Medulla oblongata (tissue), 1 donor: ENCODE data around the gene RAB31.
A peak's percentile ranks its signal among the peaks of the same experiment; 100 is the strongest.

ENCODE experiments used
- DNase-seq: peaks from one replicate; pipeline ENCODE4 v3.0.0-alpha.2; 2015; ENCODE audit errors: extremely low spot score

The RAB31 gene

GRCh38 chr18:9817286-9817685 lies 109.2 kb downstream of the RAB31 start:
- DNase-seq, result no peak

GRCh38 chr18:9817725-9818422 lies 109.8 kb downstream of the RAB31 start:
- no peak for DNase-seq

GRCh38 chr18:9818423-9818734 lies 110.3 kb downstream of the RAB31 start:
- DNase-seq, result no peak

- no peak for DNase-seq
Measured at GRCh38 chr18:9820127-9820526, 112.0 kb downstream of the RAB31 start.

- no peak for DNase-seq
Measured at GRCh38 chr18:9820719-9821118, 112.6 kb downstream of the RAB31 start.

GRCh38 chr18:9822587-9823185 lies 114.6 kb downstream of the RAB31 start:
- no peak for DNase-seq

- DNase-seq, result no peak
Measured at GRCh38 chr18:9823805-9824473, 115.8 kb downstream of the RAB31 start.

GRCh38 chr18:9824474-9824832 lies 116.4 kb downstream of the RAB31 start:
- DNase-seq, result peak; percentile 53

- no peak for DNase-seq
Measured at GRCh38 chr18:9824952-9825371, 116.9 kb downstream of the RAB31 start.

GRCh38 chr18:9825571-9826073 lies 117.5 kb downstream of the RAB31 start:
- peak; percentile 78 for DNase-seq

GRCh38 chr18:9826685-9827084 lies 118.6 kb downstream of the RAB31 start:
- DNase-seq, result no peak

GRCh38 chr18:9827211-9827792 lies 119.2 kb downstream of the RAB31 start:
- no peak for DNase-seq

GRCh38 chr18:9827793-9828505 lies 119.8 kb downstream of the RAB31 start:
- peak; percentile 83 for DNase-seq

GRCh38 chr18:9828506-9829396 lies 120.7 kb downstream of the RAB31 start:
- no peak for DNase-seq

GRCh38 chr18:9829397-9829712 lies 121.3 kb downstream of the RAB31 start:
- no peak for DNase-seq

GRCh38 chr18:9831036-9831722 lies 123.1 kb downstream of the RAB31 start:
- DNase-seq, result no peak

GRCh38 chr18:9831723-9832199 lies 123.7 kb downstream of the RAB31 start:
- no peak for DNase-seq

GRCh38 chr18:9832871-9833270 lies 124.8 kb downstream of the RAB31 start:
- no peak for DNase-seq

- no peak for DNase-seq
Measured at GRCh38 chr18:9834551-9834950, 126.5 kb downstream of the RAB31 start.

GRCh38 chr18:9835113-9835755 lies 127.1 kb downstream of the RAB31 start:
- no peak for DNase-seq
